C4-2B (cell line): ENCODE measurements around the gene GPR63.

Experiments used
- ZFX ChIP-seq: fragments of 450-650 bp; IDR thresholded peaks from 2 replicates; pipeline ENCODE4 v1.6.1; 2017
- TF ChIP-seq, protein P1 (sequence below): fragments of 450-650 bp; conservative IDR thresholded peaks from 2 replicates; pipeline ENCODE4 v1.5.1; 2017; ENCODE audit warnings: mild to moderate bottlenecking

- TF ChIP-seq, protein P1, sequence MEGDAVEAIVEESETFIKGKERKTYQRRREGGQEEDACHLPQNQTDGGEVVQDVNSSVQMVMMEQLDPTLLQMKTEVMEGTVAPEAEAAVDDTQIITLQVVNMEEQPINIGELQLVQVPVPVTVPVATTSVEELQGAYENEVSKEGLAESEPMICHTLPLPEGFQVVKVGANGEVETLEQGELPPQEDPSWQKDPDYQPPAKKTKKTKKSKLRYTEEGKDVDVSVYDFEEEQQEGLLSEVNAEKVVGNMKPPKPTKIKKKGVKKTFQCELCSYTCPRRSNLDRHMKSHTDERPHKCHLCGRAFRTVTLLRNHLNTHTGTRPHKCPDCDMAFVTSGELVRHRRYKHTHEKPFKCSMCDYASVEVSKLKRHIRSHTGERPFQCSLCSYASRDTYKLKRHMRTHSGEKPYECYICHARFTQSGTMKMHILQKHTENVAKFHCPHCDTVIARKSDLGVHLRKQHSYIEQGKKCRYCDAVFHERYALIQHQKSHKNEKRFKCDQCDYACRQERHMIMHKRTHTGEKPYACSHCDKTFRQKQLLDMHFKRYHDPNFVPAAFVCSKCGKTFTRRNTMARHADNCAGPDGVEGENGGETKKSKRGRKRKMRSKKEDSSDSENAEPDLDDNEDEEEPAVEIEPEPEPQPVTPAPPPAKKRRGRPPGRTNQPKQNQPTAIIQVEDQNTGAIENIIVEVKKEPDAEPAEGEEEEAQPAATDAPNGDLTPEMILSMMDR: no peak
- no peak for TF ChIP-seq ZFX
Measured at GRCh38 chr6:96787846-96788580, 49.3 kb downstream of the GPR63 start.
